ENCODE measurements around the gene IGFBP5. TPM values are rescaled to one million over a fixed set of nuclear protein-coding genes. Genes with fewer than 3 reads are reported as not detected.

Gene IGFBP5
- total RNA-seq (2022; extraction: Qiagen RNA extraction): 0.10 to 0.27 TPM (median 0.19 TPM) in 5 replicates

GRCh38 chr2:216695401-216695821 is at the start of gene IGFBP5:
IGFBP5 (minus strand) TSS chr2:216695549; CDS start chr2:216694775, 774 bp downstream.

GRCh38 chr2:216632952-216633615 is 62.3 kb downstream of the IGFBP5 start, which contains the start of gene IGFBP2:
IGFBP2 (plus strand) TSS chr2:216633420; CDS start chr2:216633524, 104 bp downstream.

Other genes with a start within 250 kb of the IGFBP5 start
- 5,035 to 5,500 TPM (median 5,162 TPM) in 5 replicates for gene RPL37A, start 196.7 kb downstream of the IGFBP5 start, total RNA-seq (2022; extraction: Qiagen RNA extraction)
- 59.8 to 88.9 TPM (median 83.2 TPM) in 5 replicates for gene IGFBP2, start 62.1 kb downstream of the IGFBP5 start, total RNA-seq (2022; extraction: Qiagen RNA extraction)
- gene TNP1, start 164.5 kb upstream of the IGFBP5 start, total RNA-seq (2022; extraction: Qiagen RNA extraction): not detected in 5 replicates